ELR (cell line): ENCODE measurements around the gene CYP46A1.

Source experiments
- DNase-seq: peaks from one replicate; pipeline ENCODE4 v3.0.0-alpha.2; 2015; ENCODE audit warnings: low read depth

Gene CYP46A1

GRCh38 chr14:99729991-99730875 is 46.1 kb downstream of the CYP46A1 start:
- peak; percentile 64 for DNase-seq

GRCh38 chr14:99730876-99731546 is 46.9 kb downstream of the CYP46A1 start:
- no peak for DNase-seq

GRCh38 chr14:99731547-99732435 is 47.7 kb downstream of the CYP46A1 start:
- no peak for DNase-seq

- DNase-seq, result no peak
Observed at GRCh38 chr14:99732436-99733210, 48.5 kb downstream of the CYP46A1 start.

GRCh38 chr14:99733211-99733539 is 49.1 kb downstream of the CYP46A1 start:
- DNase-seq, result no peak

GRCh38 chr14:99733540-99734405 is 49.7 kb downstream of the CYP46A1 start:
- DNase-seq, result no peak

GRCh38 chr14:99734406-99735051 is 50.4 kb downstream of the CYP46A1 start:
- DNase-seq, result no peak

- DNase-seq, result no peak
Observed at GRCh38 chr14:99735189-99736135, 51.4 kb downstream of the CYP46A1 start.

GRCh38 chr14:99736603-99737371 is 52.7 kb downstream of the CYP46A1 start:
- no peak for DNase-seq

- no peak for DNase-seq
Observed at GRCh38 chr14:99737451-99737951, 53.4 kb downstream of the CYP46A1 start.

- no peak for DNase-seq
Observed at GRCh38 chr14:99737956-99738667, 54.0 kb downstream of the CYP46A1 start.

- DNase-seq, result no peak
Observed at GRCh38 chr14:99740411-99740810, 56.3 kb downstream of the CYP46A1 start.

GRCh38 chr14:99741227-99741976 is 57.3 kb downstream of the CYP46A1 start:
- no peak for DNase-seq

GRCh38 chr14:99742074-99742473 is 58.0 kb downstream of the CYP46A1 start:
- no peak for DNase-seq

- no peak for DNase-seq
Observed at GRCh38 chr14:99742509-99743487, 58.7 kb downstream of the CYP46A1 start.
